ENCODE data around the gene CHM. TPM values are rescaled to one million over a fixed set of nuclear protein-coding genes. Genes with fewer than 3 reads are reported as not detected.
"Not testable (repeated sequence)": the region's sequence is repeated elsewhere in the genome, so short reads cannot be mapped to it uniquely, and the experiment has no call there.

The CHM gene
- total RNA-seq, 1 donor from 2014 or later: 13.1 TPM

DNA sequence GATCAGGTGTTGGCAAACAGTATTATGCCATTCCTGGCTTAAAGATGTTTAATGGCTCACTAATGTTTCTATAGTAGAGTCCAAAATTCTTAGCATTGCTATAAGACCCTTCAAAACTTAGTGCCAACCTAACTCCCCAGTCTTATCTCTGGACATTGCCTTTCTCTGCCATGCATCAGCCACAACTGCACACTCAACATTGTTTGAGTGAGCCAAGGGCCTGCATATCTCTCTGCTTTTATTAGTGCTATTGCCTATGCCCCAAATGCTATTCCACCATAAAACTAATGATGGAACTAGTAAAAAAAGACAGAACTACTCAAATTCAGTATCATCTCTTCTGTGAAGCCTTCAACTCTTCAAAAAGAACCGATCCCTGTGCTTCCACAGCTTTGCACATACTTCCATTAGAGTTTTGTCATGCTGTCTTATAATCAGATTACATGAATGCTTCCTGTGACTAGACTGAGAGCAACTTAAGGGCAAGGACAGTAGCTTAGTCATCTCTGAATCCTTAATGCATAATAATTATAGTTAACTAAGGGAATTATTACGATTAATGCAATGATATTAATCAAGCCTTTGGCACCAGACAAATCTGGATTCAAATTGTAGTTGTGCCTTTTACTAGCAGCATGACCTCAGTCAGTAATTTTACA lies 53.7 kb downstream of the CHM start:
- no peaks in the 10 kb centered on the region for H3K36me3 Mint-ChIP-seq (ENCODE audit: low read depth)
- intact Hi-C loops (cut with micrococcal nuclease): no loop called here
- no peak overlapping the region for H3K27ac Mint-ChIP-seq
- H3K4me3 Mint-ChIP-seq (ENCODE audit: low read depth): no peak overlapping the region
- H3K27me3 Mint-ChIP-seq (ENCODE audit: low read depth): no peaks in the 10 kb centered on the region
- DNase-seq (ENCODE audit: low spot score): no peak
- H3K4me1 Mint-ChIP-seq (ENCODE audit: low read depth): peaks cover 14% of the 10 kb centered on the region
- H3K9me3 Mint-ChIP-seq: no peaks in the 10 kb centered on the region

DNA sequence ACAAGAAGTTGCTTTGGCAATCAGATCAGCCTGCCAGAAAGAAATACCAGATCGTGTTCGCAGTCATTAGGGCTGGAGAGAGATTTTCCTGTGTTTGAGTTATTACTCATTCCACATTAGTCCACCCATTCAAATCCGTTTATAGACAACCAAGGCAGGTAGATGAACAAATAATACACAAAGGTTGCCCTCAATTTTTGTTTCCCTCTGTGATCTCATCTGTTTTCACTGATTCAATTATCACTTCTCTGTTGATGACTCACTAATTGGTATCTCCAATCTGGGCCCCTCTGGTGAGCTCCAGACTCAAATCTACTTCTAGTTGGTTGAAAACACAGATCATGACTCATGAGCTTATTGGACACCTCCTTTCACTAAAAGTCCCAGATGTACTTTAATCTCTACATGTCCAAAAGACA lies 54.5 kb downstream of the CHM start:
- H3K36me3 Mint-ChIP-seq (ENCODE audit: low read depth): no peaks in the 10 kb centered on the region
- peaks cover 14% of the 10 kb centered on the region for H3K4me1 Mint-ChIP-seq (ENCODE audit: low read depth)
- no peak overlapping the region for H3K27ac Mint-ChIP-seq
- no peaks in the 10 kb centered on the region for H3K27me3 Mint-ChIP-seq (ENCODE audit: low read depth)
- no peak overlapping the region for H3K4me3 Mint-ChIP-seq (ENCODE audit: low read depth)
- DNase-seq (ENCODE audit: low spot score): no peak
- intact Hi-C loops (cut with micrococcal nuclease): no loop called here
- H3K9me3 Mint-ChIP-seq: no peaks in the 10 kb centered on the region

DNA sequence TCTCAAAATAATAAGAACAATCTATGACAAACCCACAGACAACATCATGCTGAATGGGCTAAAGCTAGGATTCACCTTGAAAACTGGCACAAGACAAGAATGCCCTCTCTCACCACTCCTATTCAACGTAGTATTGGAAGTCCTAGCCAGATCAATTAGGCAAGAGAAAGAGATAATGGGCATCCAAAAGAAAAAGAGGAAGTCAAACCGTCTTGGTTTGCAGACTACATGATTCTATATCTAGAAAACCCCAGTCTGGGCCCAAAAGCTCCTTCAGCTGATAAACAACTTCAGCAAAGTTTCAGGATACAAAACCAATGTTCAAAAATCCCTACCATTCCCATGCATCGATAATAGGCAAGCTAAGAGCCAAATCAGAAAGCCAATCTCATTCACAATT lies 59.0 kb downstream of the CHM start:
- Mint-ChIP-seq H3K4me3 (ENCODE audit: low read depth) (no peak overlapping the region), H3K9me3 (no peaks in the 10 kb centered on the region), H3K4me1 (ENCODE audit: low read depth) (peaks cover 6% of the 10 kb centered on the region), H3K27me3 (ENCODE audit: low read depth) (no peaks in the 10 kb centered on the region), H3K36me3 (ENCODE audit: low read depth) (peaks cover 4% of the 10 kb centered on the region), H3K27ac (no peak overlapping the region)
- intact Hi-C loops (cut with micrococcal nuclease): no loop called here
- DNase-seq (ENCODE audit: low spot score): no peak

DNA sequence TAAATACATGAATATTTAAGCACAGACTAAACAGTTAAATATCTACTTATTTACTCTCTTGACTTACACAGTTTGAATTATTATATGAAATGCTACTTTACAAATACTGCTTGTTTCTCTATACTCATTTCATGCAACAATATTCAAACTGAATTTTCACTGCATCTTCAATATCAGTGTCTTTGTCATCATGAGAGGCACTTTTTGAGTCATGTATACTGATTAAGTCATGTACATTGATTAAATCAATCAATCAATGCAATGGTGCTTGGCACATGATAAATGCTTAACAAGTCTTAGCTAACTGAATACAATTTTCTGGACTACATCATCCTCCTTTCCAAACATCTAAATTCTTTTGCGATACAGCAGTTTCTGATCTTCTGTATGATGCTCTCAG lies 67.1 kb downstream of the CHM start:
- intact Hi-C loops (cut with micrococcal nuclease): no loop called here
- no peak for DNase-seq (ENCODE audit: low spot score)
- Mint-ChIP-seq H3K4me1 (ENCODE audit: low read depth) (no peaks in the 10 kb centered on the region), H3K27ac (no peak overlapping the region), H3K36me3 (ENCODE audit: low read depth) (peaks cover 24% of the 10 kb centered on the region), H3K4me3 (ENCODE audit: low read depth) (no peak overlapping the region), H3K9me3 (no peaks in the 10 kb centered on the region), H3K27me3 (ENCODE audit: low read depth) (no peaks in the 10 kb centered on the region)

DNA sequence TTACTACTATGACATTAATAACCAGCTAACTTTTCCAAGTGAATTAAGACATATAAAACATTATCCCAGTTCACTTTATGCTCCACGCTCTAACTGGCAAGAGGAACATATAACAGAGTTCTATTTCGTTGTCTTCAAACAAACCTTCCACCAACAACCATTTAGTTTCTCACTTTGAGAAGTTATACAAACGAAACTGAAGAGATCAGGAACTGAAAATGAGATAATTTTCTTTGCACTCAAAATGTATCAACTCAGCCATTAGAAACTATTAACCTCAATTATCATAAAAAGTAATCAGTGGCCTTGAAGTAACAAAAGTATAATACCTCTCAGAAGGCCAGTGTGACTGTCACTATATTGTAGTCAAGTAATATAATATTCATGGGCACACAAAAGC lies 70.1 kb downstream of the CHM start:
- Mint-ChIP-seq H3K4me1 (ENCODE audit: low read depth) (no peaks in the 10 kb centered on the region), H3K27me3 (ENCODE audit: low read depth) (no peaks in the 10 kb centered on the region), H3K27ac (no peak overlapping the region), H3K9me3 (no peaks in the 10 kb centered on the region), H3K36me3 (ENCODE audit: low read depth) (peaks cover 34% of the 10 kb centered on the region), H3K4me3 (ENCODE audit: low read depth) (no peak overlapping the region)
- intact Hi-C loops (cut with micrococcal nuclease): no loop called here
- DNase-seq (ENCODE audit: low spot score): no peak

DNA sequence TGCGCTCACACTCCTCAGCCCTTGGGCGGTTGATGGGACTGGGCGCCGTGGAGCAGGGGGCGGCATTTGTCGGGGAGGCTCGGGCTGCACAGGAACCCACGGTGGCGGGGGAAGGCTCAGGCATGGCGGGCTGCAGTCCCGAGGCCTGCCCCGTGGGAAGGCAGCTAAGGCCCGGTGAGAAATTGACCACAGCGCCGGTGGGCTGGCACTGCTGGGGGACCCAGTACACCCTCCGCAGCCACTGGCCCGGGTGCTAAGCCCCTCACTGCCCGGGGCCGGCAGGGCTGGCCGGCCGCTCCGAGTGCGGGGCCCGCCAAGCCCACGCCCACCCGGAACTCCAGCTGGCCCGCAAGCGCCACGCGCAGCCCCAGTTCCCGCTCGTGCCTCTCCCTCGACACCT lies 75.0 kb downstream of the CHM start:
- H3K4me1 Mint-ChIP-seq (ENCODE audit: low read depth); H3K27me3 Mint-ChIP-seq (ENCODE audit: low read depth); H3K27ac Mint-ChIP-seq; H3K9me3 Mint-ChIP-seq; H3K4me3 Mint-ChIP-seq (ENCODE audit: low read depth); intact Hi-C loops (cut with micrococcal nuclease); DNase-seq (ENCODE audit: low spot score): not testable (repeated sequence)
- H3K36me3 Mint-ChIP-seq (ENCODE audit: low read depth): peaks cover 30% of the 10 kb centered on the region

DNA sequence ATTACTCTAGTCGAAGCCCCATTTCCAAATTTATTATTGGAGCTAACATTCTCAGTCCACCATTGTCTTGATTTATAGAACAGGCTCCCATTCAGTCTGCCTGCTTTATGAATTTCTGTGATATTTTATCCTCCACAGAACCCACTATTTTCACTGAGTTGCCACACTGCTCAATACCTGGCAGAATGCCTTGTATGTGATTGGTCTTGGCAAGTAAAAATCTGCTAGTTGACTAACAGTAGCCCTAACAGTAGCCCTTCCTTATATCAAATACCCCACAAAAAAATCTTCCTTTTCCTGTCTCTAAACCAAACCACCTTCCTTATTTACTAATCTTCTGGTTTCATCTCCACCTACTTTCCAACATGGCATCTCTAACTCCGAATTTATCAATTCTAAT lies 82.6 kb downstream of the CHM start:
- no peak for DNase-seq (ENCODE audit: low spot score)
- Mint-ChIP-seq H3K9me3 (no peaks in the 10 kb centered on the region), H3K27me3 (ENCODE audit: low read depth) (no peaks in the 10 kb centered on the region), H3K36me3 (ENCODE audit: low read depth) (peaks cover 3% of the 10 kb centered on the region), H3K27ac (no peak overlapping the region), H3K4me3 (ENCODE audit: low read depth) (no peak overlapping the region), H3K4me1 (ENCODE audit: low read depth) (no peaks in the 10 kb centered on the region)
- intact Hi-C loops (cut with micrococcal nuclease): no loop called here

DNA sequence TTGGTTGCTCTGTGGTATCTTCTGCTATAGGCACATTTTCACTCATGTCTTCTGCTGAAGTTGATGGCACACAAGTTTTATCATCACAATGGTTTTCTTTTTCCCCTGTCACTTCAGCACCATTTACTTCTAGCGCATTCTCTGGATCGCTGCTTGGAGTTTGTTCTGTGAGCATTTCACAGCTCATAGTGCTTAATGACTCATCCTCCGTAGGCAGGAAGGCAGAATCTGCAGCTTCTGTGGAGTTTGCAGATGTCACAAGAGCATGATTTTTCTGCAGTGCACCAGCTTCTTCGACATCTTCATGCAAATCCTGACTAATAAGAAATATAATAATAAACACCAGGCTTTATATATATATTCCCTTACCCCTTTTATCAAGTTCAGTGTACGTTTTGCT lies 83.6 kb downstream of the CHM start:
- Mint-ChIP-seq H3K27ac (no peak overlapping the region), H3K4me1 (ENCODE audit: low read depth) (no peaks in the 10 kb centered on the region), H3K4me3 (ENCODE audit: low read depth) (no peak overlapping the region), H3K27me3 (ENCODE audit: low read depth) (no peaks in the 10 kb centered on the region), H3K36me3 (ENCODE audit: low read depth) (peaks cover 3% of the 10 kb centered on the region), H3K9me3 (no peaks in the 10 kb centered on the region)
- intact Hi-C loops (cut with micrococcal nuclease): no loop called here
- DNase-seq (ENCODE audit: low spot score): no peak

DNA sequence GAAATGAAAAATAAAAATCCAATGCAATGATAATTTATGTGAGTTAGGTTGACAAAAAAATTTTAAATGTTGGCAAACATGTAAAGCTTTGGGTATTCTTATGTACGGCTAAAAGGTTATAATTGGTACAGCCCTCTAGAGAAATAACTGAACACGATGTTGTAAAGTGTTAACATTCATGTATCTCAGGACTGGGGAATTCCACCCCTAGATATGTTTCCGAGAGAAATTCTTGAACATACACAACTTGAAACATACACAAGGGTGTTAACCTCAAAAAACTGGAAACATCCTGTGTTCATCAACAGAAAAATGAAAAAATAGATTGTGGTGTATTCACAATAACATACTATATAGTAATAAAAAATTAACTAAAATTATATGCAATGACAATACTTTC lies 91.8 kb downstream of the CHM start:
- intact Hi-C loops (cut with micrococcal nuclease): no loop called here
- Mint-ChIP-seq H3K27ac (no peak overlapping the region), H3K36me3 (ENCODE audit: low read depth) (peaks cover 33% of the 10 kb centered on the region), H3K4me1 (ENCODE audit: low read depth) (no peaks in the 10 kb centered on the region), H3K9me3 (peaks cover 6% of the 10 kb centered on the region), H3K4me3 (ENCODE audit: low read depth) (no peak overlapping the region), H3K27me3 (ENCODE audit: low read depth) (no peaks in the 10 kb centered on the region)
- DNase-seq (ENCODE audit: low spot score): no peak

DNA sequence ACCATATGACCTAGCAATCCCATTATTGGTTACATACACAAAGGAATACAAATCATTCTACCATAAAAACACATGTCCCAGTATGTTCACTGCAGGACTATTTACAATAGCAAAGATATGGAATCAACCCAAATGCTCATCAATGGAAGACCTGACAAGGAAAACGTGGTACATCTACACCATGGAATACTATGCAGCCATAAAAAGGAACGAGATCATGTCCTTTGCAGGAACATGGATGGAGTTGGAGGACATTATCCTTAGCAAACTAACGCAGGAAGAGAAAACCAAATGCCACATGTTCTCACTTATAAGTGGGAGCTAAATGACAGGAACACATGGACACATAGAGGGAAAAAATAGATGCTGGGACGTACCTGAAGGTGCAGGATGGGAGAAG lies 102.6 kb downstream of the CHM start:
- H3K4me3 Mint-ChIP-seq (ENCODE audit: low read depth); H3K4me1 Mint-ChIP-seq (ENCODE audit: low read depth); DNase-seq (ENCODE audit: low spot score); H3K27ac Mint-ChIP-seq; intact Hi-C loops (cut with micrococcal nuclease); H3K27me3 Mint-ChIP-seq (ENCODE audit: low read depth): not testable (repeated sequence)
- Mint-ChIP-seq H3K9me3 (peaks cover 17% of the 10 kb centered on the region), H3K36me3 (ENCODE audit: low read depth) (peaks cover 37% of the 10 kb centered on the region)

DNA sequence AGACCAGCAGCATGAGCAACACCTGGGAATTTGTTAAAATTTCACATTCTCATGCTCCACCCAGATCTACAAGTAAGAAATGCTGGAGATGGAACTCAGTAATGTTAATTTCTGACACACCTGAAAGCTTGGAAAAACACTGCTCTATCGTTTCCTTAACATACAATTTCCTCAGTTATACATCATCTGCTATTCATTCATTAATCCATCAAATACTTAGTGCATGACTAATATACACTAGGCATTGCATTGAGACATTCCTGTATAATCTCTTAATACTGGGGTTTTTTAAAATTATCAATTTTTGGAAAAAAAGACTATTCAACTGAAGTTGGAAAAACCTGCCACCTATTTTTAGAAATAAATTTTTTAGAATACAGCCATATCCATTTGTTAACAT lies 106.1 kb downstream of the CHM start:
- no peak overlapping the region for H3K27ac Mint-ChIP-seq
- intact Hi-C loops (cut with micrococcal nuclease): no loop called here
- no peaks in the 10 kb centered on the region for H3K27me3 Mint-ChIP-seq (ENCODE audit: low read depth)
- no peaks in the 10 kb centered on the region for H3K4me1 Mint-ChIP-seq (ENCODE audit: low read depth)
- no peak overlapping the region for H3K4me3 Mint-ChIP-seq (ENCODE audit: low read depth)
- no peak for DNase-seq (ENCODE audit: low spot score)
- H3K9me3 Mint-ChIP-seq: peaks cover 17% of the 10 kb centered on the region
- peaks cover 24% of the 10 kb centered on the region for H3K36me3 Mint-ChIP-seq (ENCODE audit: low read depth)

DNA sequence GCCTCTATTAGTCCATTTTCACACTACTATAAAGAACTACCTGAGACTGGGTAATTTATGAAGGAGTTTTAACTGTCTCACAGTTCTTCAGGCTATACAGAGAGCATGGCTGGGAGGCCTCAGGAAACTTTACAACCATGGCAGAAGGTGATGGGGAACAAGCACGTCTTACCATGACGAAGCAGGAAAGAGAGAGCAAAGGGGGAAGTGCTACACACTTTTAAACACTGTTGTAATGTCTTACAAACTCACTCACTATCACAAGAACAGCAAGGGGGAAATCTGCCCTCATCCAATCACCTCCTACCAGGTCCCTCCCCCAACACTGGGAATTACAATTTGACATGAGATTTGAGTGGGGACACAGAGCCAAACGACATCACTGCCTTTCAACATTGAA lies 107.4 kb downstream of the CHM start:
- H3K9me3 Mint-ChIP-seq; H3K4me1 Mint-ChIP-seq (ENCODE audit: low read depth); intact Hi-C loops (cut with micrococcal nuclease); DNase-seq (ENCODE audit: low spot score); H3K27me3 Mint-ChIP-seq (ENCODE audit: low read depth); H3K4me3 Mint-ChIP-seq (ENCODE audit: low read depth); H3K27ac Mint-ChIP-seq: not testable (repeated sequence)
- H3K36me3 Mint-ChIP-seq (ENCODE audit: low read depth): peaks cover 14% of the 10 kb centered on the region

DNA sequence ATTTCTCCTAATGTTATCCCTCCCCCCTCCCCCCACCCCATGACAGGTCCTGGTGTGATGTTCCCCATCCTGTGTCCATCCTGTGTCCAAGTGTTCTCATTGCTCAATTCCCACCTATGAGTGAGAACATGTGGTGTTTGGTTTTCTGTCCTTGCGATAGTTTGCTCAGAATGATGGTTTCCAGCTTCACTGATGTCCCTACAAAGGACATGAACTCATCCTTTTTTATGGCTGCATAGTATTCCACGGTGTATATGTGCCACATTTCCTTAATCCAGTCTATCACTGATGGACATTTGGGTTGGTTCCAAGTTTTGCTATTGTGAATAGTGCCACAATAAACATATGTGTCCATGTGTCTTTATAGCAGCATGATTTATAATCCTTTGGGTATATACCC lies 113.0 kb downstream of the CHM start:
- H3K4me3 Mint-ChIP-seq (ENCODE audit: low read depth); H3K4me1 Mint-ChIP-seq (ENCODE audit: low read depth); DNase-seq (ENCODE audit: low spot score); H3K9me3 Mint-ChIP-seq; H3K36me3 Mint-ChIP-seq (ENCODE audit: low read depth); H3K27me3 Mint-ChIP-seq (ENCODE audit: low read depth); H3K27ac Mint-ChIP-seq; intact Hi-C loops (cut with micrococcal nuclease): not testable (repeated sequence)

DNA sequence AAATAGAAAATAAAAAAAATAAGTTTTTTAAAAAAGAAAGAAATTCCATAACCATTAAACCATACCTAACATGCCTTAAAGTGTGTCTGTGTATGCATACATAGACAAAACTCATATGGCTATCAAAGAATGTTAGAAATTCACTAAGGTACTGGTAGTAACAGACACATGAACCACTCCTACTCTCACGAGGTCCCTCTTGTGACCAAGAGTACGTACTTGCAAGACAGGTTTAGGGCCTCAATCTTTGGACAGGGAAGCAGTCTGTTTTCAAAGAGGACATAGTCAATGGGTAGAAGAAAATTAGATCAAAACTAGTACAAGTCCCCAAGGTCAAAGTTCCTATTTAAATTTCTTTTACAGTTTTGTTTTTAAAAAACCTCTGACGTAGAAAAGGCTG lies 117.3 kb downstream of the CHM start:
- Mint-ChIP-seq H3K4me3 (ENCODE audit: low read depth) (no peak overlapping the region), H3K36me3 (ENCODE audit: low read depth) (peaks cover 3% of the 10 kb centered on the region), H3K27me3 (ENCODE audit: low read depth) (no peaks in the 10 kb centered on the region), H3K27ac (no peak overlapping the region), H3K4me1 (ENCODE audit: low read depth) (no peaks in the 10 kb centered on the region), H3K9me3 (no peaks in the 10 kb centered on the region)
- no peak for DNase-seq (ENCODE audit: low spot score)
- intact Hi-C loops (cut with micrococcal nuclease): no loop called here

All from activated T-helper 2 cell treated with anti-CD3 and anti-CD28 coated beads, Interferon-gamma antibody, Interleukin-2, Interleukin-4, amounts not matched to agents 10 μg/mL and 5 μg/mL and 100 μg/mL, durations not matched to agents 14 hours and 24 hours and 36 hours (primary cell).